ENCODE data around the gene GNB2. TPM values are rescaled to one million over a fixed set of nuclear protein-coding genes. Genes with fewer than 3 reads are reported as not detected.
A peak's percentile ranks its signal among the peaks of the same experiment; 100 is the strongest.

The GNB2 gene
- total RNA-seq, 1 experiment from 2014 or later = 299 TPM

- H3K9me2 ChIP-seq (ENCODE audit: insufficient read depth) = no peaks in the 10 kb centered on the region
- H3K27me3 ChIP-seq (ENCODE audit: insufficient read depth, low read depth) = no peaks in the 10 kb centered on the region
- peak overlapping the region; percentile 96 for H2AFZ ChIP-seq
- peaks cover 14% of the 10 kb centered on the region; the same call in 1 of the 2 replicates for H3F3A ChIP-seq (ENCODE audit: insufficient read depth, low read depth)
- DNase-seq = no peak
- H3K4me1 ChIP-seq (replicated peaks; ENCODE audit: insufficient read depth) = peaks cover 12% of the 10 kb centered on the region; the same call in 1 of the 2 replicates
- peak overlapping the region; percentile 86 for H3K4me3 ChIP-seq
- H3K9me3 ChIP-seq (ENCODE audit: insufficient read depth, low read depth) = no peaks in the 10 kb centered on the region
- peak overlapping the region; percentile 79 for H3K4me2 ChIP-seq
- ChIA-PET POLR2A (ENCODE audit: unreplicated experiment) (interaction anchor here (0.6 to 1.5 kb wide), 3 partner anchors 10 to 145 kb away, joined by 6 to 9 read pairs (median 8); partner anchors contain the start of gene FBXO24), CTCF (interaction anchor here (0.6 kb wide), 1 partner anchor 19 kb away, joined by 3 read pairs; no protein-coding TSS in a partner anchor)
- BruUV-seq (replicated peaks) = no TSS peak
- intact Hi-C loops (cut with micrococcal nuclease; ENCODE audit: unreplicated experiment) = loop anchor here (1.0 to 5.0 kb wide), 4 partner anchors 19 to 351 kb away; partner anchors contain the start of gene TRIP6
- H3K27ac ChIP-seq = 0 out of 2 replicates have a peak overlapping the region, but pooled peaks have one; percentile 6
- no peak for TF ChIP-seq EZH2 (IDR thresholded peaks at IDR 0.05; ENCODE audit: low read depth)
- TF ChIP-seq CTCF (conservative IDR thresholded peaks at IDR 0.05) = no peak
- peaks cover 22% of the 10 kb centered on the region for H3K79me2 ChIP-seq (ENCODE audit: low read depth)
- H4K20me1 ChIP-seq (ENCODE audit: insufficient read depth) = no peaks in the 10 kb centered on the region
- no peaks in the 10 kb centered on the region for H3K36me3 ChIP-seq (ENCODE audit: low read depth)
These were observed 33.3 kb downstream of the GNB2 start for GRCh38 chr7:100706672-100707311.

GRCh38 chr7:100708395-100708794 is 34.9 kb downstream of the GNB2 start:
- H4K20me1 ChIP-seq (ENCODE audit: insufficient read depth) = no peaks in the 10 kb centered on the region
- peaks cover 12% of the 10 kb centered on the region; the same call in 1 of the 2 replicates for H3K4me1 ChIP-seq (replicated peaks; ENCODE audit: insufficient read depth)
- peaks cover 14% of the 10 kb centered on the region; the same call in 1 of the 2 replicates for H3F3A ChIP-seq (ENCODE audit: insufficient read depth, low read depth)
- intact Hi-C loops (cut with micrococcal nuclease; ENCODE audit: unreplicated experiment) = loop anchor here (5.0 kb wide), 3 partner anchors 94 to 349 kb away; partner anchors contain the start of gene TRIP6
- no peaks in the 10 kb centered on the region for H3K9me2 ChIP-seq (ENCODE audit: insufficient read depth)
- POLR2A ChIA-PET (ENCODE audit: unreplicated experiment) = no interaction called here
- no peaks in the 10 kb centered on the region for H3K36me3 ChIP-seq (ENCODE audit: low read depth)
- H3K4me2 ChIP-seq = no peak overlapping the region
- no peaks in the 10 kb centered on the region for H3K27me3 ChIP-seq (ENCODE audit: insufficient read depth, low read depth)
- no peak overlapping the region for H3K4me3 ChIP-seq
- no TSS peak for BruUV-seq (replicated peaks)
- no peak for DNase-seq
- H3K79me2 ChIP-seq (ENCODE audit: low read depth) = peaks cover 22% of the 10 kb centered on the region
- H3K9me3 ChIP-seq (ENCODE audit: insufficient read depth, low read depth) = no peaks in the 10 kb centered on the region
- CTCF ChIA-PET = interaction anchor here (0.6 to 0.7 kb wide), 2 partner anchors 220 to 234 kb away, joined by 3 to 5 read pairs; no protein-coding TSS in a partner anchor
- TF ChIP-seq EZH2 (IDR thresholded peaks at IDR 0.05; ENCODE audit: low read depth) (no peak), CTCF (conservative IDR thresholded peaks at IDR 0.05) (no peak)
- no peak overlapping the region for H3K27ac ChIP-seq
- no peak overlapping the region for H2AFZ ChIP-seq

- H3K27me3 ChIP-seq (ENCODE audit: insufficient read depth, low read depth) = no peaks in the 10 kb centered on the region
- no TSS peak for BruUV-seq (replicated peaks)
- no peaks in the 10 kb centered on the region for H4K20me1 ChIP-seq (ENCODE audit: insufficient read depth)
- intact Hi-C loops (cut with micrococcal nuclease; ENCODE audit: unreplicated experiment) = no loop called here
- TF ChIP-seq CTCF (conservative IDR thresholded peaks at IDR 0.05) = no peak
- TF ChIP-seq EZH2 (IDR thresholded peaks at IDR 0.05; ENCODE audit: low read depth) = no peak
- no peak overlapping the region for H2AFZ ChIP-seq
- H3K9me3 ChIP-seq (ENCODE audit: insufficient read depth, low read depth) = no peaks in the 10 kb centered on the region
- peaks cover 6% of the 10 kb centered on the region; the same call in 1 of the 2 replicates for H3K4me1 ChIP-seq (replicated peaks; ENCODE audit: insufficient read depth)
- POLR2A ChIA-PET (ENCODE audit: unreplicated experiment) = interaction anchor here (0.6 kb wide), 1 partner anchor 16 kb away, joined by 3 read pairs; no protein-coding TSS in a partner anchor
- H3K9me2 ChIP-seq (ENCODE audit: insufficient read depth) = no peaks in the 10 kb centered on the region
- H3K27ac ChIP-seq = no peak overlapping the region
- H3F3A ChIP-seq (ENCODE audit: insufficient read depth, low read depth) = peaks cover 13% of the 10 kb centered on the region; the same call in 1 of the 2 replicates
- CTCF ChIA-PET = no interaction called here
- no peak overlapping the region for H3K4me3 ChIP-seq
- peaks cover 22% of the 10 kb centered on the region for H3K79me2 ChIP-seq (ENCODE audit: low read depth)
- no peak overlapping the region for H3K4me2 ChIP-seq
- no peaks in the 10 kb centered on the region for H3K36me3 ChIP-seq (ENCODE audit: low read depth)
- no peak for DNase-seq
These were observed 36.9 kb downstream of the GNB2 start for GRCh38 chr7:100710452-100710851.

Data from PC-9 (cell line).